ENCODE data around the gene SOX18.
"Not testable (repeated sequence)": the region's sequence is repeated elsewhere in the genome, so short reads cannot be mapped to it uniquely, and the experiment has no call there.

Gene SOX18

DNA sequence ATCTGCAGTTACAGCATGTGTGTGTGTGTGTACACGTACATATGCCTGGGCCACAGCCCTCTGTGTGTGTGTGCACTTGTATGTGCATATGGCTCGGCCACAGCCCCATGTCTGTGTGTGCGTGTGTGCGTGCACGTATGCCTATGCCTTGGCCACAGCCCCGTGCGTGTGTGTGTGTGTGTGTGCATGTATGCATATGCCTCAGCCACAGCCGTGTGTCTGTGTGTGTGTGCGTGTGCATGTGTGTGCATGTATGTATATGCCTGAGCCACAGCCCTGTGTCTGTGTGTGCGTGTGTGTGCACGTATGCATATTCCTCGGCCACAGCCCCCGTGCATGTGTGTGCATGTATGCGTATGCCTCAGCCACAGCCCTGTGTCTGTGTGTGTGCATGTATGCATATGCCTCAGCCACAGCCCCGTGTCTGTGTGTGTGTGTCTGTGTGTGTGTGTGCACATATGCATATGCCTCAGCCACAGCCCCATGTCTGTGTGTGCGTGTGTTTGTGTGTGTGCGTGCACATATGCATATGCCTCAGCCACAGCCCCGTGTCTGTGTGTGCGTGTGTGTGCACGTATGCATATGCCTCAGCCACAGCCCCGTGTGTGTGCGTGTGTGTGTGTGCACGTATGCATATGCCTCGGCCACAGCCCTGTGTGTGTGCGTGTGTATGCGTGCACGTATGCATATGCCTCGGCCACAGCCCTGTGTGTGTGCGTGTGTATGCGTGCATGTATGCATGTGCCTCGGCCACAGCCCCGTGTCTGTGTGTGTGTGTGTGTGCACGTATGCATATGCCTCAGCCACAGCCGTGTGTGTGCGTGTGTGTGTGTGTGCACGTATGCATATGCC, 28.1 kb downstream of the SOX18 start:
- no peak for DNase-seq

DNA sequence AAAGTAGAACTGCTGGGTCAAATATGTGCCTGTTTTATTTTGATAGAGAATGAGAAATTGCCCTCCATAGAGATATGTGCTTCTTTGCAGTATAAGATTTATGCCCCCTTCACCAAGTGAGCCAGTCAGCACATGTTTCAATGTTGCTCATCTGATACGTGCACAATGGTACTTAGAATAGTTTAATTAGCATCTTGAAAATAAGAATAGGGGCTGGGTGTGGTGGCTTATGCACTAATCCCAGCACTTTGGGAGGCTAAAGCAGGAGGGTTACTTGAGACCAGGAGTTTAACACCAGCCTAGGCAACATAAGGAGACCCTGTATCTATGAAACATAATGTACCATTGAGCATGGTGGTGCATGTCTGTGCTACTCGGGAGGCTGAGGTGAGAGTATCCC, 33.8 kb downstream of the SOX18 start:
- no peak for DNase-seq

DNA sequence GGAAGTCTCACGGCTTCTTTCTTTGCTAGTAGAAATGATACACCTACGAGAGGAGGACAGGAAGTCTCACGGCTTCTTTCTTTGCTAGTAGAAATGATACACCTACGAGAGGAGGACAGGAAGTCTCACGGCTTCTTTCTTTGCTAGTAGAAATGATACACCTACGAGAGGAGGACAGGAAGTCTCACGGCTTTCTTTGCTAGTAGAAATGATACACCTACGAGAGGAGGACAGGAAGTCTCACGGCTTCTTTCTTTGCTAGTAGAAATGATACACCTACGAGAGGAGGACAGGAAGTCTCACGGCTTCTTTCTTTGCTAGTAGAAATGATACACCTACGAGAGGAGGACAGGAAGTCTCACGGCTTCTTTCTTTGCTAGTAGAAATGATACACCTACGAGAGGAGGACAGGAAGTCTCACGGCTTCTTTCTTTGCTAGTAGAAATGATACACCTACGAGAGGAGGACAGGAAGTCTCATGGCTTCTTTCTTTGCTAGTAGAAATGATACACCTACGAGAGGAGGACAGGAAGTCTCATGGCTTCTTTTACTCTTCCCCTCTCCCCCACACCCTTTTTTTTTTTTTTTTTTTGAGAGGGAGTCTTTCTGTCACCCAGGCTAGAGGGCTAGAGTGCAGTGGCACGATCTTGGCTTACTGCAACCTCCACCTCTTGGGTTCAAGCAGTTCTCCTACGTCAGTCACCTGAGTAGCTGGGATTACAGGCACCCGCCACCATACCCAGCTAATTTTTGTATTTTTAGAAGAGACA, 36.9 kb downstream of the SOX18 start:
- not testable (repeated sequence) for DNase-seq

DNA sequence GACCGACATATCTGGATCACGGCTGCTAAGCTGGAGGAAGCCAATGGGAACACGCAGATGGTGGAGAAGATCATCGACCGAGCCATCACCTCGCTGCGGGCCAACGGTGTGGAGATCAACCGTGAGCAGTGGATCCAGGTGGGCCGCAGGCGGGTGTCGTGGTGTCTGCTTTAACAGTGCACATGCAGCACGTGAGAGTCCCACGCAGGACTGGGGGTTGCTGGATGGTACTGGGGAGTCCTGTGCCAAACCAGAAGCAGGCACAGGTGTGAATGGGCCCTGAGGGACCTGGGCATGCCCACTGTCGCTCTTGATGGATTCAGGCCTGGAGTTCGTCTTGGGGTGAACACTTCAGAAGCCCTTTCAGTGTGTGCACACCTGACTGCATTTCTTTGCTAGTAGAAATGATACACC, 38.1 kb downstream of the SOX18 start:
- DNase-seq, result no peak

DNA sequence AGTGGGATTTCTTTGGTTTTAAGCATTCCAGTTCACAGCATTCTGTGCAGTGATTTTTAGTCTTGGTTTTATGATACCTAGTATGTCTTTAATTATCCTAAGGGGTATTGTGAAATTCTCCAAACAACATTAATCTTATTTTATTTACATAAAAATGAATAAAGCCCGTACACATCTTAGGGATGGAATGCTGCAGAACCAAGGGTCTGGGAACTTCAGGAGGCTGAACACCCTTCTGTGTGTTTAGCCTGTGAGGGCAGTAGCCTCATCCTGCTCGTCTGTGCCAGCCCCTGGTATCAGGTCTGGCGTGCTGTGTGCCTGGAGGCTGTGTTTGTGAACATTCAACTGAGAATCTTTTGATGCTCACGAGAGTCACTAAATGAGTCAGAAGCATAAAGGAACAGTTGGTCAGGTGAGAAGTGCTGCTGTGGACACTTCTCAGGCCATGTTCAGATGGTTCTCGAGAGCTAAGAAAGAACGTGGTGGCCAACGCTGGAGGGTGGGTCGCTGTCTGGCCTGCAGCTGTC, 38.7 kb downstream of the SOX18 start:
- no peak for DNase-seq

DNA sequence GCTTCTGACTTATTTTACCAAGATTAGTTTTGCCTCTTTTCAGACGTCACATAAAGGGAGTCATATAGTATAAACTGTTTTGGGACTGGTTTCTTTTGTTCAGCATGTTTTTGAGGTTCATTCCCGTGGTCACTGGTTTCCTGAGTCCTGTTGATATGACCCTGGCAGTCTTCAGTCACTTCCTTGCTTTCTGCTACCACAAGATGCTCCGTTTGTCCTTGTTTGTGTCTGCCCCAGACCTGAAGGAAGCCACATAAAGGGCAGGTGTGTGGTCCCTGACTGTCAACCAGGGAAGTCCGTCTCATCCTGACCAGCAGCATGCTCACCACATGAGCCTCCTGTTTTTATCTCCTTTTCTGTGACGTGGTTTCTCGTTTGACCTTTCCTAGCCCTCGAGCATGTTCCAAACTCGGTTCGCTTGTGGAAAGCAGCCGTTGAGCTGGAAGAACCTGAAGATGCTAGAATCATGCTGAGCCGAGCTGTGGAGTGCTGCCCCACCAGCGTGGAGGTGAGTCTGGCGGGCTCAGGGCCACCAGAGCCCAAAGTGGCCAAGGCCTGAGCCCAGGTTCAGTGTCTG, 39.5 kb downstream of the SOX18 start:
- DNase-seq, result no peak

DNA sequence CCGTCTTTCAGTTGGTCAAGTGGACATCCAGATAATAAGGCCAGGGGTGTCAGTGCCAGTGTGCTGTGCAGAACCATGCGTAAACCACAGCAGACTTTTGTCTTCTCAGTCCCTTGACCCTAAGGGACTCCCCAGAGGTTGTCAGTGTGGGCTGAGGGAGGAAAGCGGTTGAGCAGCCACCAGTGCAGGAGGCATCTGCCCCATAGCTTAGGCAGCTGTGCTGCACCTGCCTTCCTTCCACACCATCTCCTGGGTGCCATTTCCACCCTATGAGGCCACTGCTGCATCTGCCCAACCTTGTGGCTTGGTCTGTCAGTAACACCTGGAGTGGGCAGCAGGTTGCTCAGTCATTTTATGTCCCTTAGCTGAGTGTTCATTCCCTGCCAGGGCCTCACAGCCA, 42.5 kb downstream of the SOX18 start:
- DNase-seq, result no peak

DNA sequence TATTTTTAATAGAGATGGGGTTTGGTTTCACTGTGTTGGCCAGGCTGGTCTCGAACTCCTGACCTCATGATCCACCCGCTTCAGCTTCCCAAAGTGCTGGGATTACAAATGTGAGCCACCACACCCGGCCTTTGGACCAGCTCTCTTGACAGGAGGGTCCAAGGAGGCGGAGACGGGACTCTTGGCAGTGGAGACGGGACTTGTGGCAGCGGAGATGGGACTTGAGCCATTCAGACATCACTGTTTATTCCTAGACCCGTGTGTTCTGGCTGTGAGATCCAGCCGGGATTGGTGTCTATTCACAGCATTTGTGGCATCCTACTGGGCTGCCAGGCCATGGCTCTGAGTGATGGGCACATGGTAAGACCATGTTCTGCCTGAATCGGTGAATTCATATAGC, 42.9 kb downstream of the SOX18 start:
- no peak for DNase-seq

DNA sequence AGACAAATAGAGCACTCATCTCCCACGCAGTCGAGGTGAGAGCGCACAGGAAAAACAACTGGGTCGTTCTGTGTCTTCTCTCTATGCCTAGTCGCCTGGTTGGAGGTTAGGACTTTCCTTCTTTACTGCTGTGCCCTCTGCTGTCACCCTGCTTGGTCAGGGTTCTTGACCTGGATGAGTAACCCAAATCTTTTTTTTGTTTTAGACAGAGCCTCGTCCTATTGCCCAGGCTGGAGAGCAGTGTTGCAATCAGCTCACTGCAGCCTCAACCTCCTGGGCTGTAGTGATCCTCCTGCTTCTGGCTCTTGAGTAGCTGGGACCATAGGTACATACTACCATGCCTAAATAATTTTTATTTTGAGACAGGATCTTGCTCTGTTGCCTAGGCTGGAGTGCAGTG, 44.0 kb downstream of the SOX18 start:
- DNase-seq, result no peak

DNA sequence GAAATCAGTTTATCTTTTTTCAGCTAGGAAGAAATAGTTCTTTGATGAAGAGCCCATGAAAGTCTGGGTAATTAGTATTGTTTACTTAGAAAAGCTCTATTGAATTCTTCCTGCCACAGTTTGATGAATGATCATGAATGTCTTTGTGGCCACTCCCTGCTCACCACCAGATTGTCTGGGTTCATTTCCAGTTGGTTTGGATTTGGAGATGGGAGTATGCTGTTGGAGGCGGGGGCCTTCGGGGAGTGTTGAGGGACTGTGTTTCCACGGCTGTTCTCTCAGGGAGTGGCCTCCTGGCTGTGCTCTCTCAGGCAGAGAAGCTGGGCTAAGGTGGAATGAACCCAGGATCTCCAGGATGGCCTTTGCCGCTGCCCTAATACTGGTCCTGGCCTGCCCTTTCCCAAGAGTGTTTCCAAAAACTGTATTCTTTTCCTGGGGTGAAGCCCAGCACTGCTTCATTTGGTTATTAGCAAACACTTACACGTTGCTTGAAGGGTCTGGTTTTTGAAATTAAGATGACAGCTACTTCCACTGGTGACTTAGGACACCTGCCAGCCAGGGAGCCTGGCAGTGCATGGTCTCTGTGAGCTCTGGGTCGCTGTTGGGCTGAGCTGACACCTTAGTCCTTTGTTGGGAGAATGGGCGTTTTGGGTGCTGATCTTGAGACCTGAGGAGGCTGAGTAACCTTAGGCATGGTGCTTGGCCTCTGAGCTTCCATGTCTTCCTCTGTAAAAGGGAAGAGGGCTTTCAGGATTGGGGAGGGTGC, 45.3 kb downstream of the SOX18 start:
- no peak for DNase-seq

DNA sequence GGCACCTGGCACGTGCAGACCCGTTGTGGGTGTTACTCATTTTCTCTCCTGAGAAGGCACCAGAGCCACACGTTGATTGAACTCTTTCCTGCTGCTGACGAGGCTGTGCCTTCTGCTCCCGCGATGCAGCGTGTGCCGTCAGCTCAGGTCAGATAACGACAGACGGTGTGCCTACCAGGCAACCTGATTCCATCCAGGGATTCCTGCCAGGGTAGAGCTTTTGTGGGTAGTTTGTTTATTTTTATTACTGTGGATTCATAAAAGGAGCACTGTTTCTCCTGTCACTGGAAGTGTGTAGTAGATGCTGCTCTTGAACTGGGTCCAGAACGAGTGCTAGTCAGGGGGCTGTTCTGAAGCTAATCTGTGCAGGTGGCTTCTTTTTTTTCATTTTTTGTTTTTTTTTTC, 47.8 kb downstream of the SOX18 start:
- DNase-seq, result no peak

DNA sequence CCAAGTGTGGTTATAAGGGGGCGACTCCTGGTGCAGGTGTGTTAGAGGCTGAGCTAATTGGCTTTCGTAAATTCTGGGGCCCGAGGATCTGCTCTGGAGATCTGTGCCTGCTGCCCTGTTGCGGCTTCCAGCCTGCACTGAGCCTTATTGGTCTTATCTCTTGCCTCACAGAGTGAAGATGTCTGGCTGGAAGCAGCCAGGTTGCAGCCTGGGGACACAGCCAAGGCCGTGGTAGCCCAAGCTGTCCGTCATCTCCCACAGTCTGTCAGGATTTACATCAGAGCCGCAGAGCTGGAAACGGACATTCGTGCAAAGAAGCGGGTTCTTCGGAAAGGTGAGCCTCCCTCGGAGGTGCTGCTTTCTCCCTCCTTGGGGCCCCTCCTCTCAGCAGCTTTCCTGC, 48.5 kb downstream of the SOX18 start:
- no peak for DNase-seq
